ENCODE data around the gene PTPRN2.
"Not testable (repeated sequence)": the region's sequence is repeated elsewhere in the genome, so short reads cannot be mapped to it uniquely, and the experiment has no call there.

Gene PTPRN2

DNA sequence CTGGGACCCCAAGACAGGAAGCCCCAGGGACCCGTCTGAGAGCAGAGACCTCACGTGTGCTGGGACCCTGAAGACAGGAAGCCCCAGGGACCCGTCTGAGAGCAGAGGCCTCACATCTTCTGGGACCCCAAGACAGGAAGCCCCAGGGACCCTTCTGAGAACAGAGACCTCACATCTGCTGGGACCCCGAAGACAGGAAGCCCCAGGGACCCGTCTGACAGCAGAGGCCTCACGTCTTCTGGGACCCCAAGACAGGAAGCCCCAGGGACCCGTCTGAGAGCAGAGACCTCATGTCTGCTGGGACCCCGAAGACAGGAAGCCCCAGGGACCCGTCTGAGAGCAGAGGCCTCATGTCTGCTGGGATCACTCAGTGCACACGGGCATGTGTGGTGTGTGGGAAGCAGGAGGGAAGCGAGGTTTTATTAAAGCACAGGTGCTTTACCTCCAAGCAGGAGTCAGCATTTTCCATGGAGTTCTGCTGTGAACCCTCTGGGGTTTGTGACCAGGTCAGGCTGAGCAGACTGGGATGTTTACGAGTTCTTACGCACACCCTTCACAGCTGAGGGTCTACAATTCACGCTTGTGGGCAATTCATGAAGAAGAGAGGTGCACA is 660.2 kb downstream of the PTPRN2 start:
- no peak for DNase-seq

DNA sequence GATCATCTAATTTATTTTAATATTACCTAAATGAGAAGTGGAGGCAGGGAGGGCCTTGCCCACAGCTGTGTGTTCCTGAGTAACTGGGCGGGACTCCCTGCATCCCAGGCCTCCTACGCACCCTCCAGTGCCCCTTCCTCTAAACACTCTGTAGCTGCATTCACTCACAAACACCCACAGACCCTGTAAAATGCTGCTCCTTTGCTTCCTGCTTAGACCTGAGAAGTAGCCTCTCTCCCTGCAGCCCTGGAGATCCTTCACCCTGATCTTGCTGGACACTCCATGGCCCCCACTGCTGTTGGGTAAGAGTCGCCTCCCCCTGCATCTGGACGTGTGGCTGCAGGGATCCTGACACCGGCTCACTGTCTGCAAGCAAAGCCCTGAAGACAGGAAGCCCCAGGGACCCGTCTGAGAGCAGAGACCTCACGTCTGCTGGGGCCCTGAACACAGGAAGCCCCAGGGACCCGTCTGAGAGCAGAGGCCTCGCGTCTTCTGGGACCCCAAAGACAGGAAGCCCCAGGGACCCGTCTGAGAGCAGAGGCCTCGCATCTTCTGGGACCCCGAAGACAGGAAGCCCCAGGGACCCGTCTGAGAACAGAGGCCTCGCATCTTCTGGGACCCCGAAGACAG is 661.0 kb downstream of the PTPRN2 start:
- no peak for DNase-seq

DNA sequence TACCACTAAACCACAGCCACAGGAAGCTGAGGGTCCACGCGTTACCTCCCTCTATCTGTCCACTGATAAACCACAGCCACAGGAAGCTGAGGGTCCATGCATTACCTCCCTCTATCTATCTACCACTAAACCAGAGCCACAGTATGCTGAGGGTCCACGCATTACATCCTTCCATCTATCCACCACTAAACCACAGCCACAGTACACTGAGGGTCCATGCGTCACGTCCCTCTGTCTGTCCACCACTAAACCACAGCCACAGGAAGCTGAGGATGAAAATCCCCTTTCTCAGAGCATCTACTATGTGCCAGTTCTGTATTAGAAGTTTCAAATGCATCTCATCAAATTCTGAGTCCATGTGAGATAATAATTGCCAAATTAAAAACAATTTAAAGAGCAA is 661.5 kb downstream of the PTPRN2 start:
- no peak for DNase-seq

DNA sequence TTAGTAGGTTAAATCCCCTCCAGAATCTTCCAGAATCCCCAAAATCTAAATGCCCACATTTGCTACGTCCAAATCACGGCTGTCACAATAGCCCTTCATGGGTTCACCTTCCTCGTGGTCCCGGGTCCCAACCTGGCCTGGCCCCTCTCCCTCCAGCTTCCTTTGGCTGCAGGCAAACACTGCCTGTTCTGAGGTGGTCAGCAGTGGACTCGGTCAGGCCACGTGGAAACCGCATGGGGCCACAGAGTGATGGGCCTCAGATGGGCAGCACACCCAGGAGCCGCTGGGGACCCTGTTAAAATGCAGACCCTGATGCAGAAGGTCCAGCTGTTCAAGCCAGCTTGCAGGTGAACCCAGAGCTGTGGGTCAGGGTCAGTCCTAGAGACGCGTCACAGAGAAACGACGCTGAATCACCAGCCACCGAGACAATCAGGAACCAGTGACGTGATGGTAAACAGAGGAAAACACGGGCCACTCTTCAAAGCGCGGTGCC is 662.2 kb downstream of the PTPRN2 start:
- no peak for DNase-seq

DNA sequence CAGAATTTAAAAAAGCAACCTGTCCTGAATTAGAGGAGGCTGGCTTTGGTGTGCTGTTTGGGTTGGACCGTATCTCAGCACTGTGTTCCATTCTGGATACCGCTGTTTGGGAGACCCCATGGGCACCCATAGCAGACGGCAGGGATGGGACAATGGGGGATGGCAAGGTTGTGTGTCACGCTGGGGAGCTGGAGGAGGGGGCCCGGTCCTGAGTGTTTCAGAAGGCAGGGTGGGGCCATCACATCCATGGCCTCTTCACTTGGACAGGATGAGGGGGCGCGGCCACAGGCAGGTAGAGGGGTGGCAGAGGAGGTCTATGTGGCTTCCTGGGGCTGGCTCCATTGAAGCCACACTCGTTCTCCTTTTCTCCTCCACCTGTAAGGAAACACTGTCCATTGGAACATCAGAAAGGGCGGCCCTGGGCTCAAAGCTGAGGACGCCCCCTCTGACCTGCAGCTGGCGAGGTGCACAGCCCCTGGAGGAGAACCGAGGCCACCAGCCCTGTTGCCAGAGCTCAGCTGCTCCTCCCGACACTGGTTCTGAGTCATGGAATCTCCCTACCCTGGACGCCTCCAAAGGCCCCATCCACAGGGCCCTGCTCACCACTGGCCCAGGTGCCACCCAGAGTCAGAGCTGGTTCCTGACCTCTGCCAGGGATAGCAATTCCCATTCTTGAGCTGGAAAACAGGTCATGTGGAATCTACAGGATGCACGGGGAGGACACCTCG is 663.6 kb downstream of the PTPRN2 start:
- DNase-seq: no peak

DNA sequence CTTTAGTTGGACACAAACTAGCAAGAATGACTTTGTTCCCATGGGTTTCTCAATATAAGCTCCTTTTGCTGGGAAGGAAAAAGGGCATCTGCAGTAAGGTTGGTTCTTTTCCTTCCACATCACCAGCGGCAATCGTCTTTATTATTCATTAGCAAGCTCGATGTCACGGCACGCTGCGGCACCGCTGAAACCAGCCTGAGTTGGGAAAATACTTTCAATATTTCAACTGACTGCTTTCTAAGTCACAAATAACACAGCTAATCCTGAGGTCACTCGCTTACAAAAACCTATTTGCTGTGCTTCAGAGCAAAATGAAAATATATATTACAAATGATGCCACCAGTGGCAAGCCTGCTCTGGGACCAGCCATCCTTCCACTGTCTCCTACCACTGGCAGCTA is 665.0 kb downstream of the PTPRN2 start:
- DNase-seq: no peak

DNA sequence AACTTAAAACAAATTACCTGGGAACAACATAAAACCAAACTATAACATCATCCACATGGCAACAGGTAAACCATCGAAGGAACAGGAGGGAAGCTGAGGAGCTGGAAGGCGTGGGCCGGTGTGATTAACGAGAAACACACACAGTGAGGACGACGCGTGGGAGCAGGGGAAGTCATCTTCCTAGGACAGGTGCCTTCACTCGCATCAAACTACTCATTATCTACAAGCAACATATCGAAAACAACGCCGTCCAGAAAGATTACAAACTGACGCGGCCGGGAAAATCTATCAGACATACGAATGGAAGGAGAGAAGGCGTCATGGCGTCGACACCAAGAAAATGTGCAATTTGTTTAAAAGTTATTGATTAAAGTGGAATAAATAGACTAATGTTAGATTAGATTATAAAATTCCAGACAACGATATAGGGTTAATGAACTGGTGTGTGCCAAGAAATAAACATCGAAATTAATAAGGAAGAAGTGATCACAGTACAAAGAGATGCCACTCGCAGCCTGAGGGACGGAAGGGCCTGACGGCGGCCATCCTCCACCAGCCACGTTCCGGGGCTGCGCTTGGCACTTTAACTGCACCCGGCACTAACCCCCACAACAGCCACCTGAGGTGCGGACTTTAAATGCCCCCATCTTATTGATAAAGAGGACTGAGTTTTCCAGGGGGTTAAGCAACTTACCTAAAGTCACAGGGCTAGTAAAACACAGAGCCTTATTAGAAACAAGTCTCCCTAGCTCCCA is 669.1 kb downstream of the PTPRN2 start:
- DNase-seq: no peak

DNA sequence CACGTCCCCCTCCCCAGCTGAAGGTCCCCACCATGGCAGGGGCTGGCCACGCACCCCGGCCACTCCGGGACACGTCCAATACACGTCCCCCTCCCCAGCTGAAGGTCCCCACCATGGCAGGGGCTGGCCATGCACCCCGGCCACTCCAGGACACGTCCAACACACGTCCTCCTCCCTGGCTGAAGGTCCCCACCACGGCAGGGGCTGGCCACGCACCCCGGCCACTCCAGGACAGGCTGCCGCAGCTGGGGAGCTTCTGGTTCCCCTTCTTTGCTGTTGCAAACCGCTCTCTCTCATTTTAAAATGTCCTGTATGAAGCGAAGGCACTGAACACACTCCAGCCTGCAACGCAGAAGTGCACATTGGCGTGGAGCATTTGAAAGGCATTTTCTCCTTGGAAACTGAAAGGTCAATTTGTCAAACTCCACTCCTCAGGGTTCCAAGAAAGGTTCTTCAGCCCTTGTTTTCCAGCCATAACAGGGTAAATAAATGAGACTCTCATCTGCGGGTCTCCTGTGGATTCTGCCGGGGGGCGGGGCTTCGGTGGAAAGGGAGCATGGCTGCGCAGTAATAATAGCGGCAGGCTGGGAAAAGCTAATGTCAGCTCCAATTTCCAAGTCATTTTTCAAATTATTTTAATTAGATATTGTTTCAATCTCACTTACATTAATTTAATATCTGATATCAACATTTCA is 670.5 kb downstream of the PTPRN2 start:
- no peak for DNase-seq

DNA sequence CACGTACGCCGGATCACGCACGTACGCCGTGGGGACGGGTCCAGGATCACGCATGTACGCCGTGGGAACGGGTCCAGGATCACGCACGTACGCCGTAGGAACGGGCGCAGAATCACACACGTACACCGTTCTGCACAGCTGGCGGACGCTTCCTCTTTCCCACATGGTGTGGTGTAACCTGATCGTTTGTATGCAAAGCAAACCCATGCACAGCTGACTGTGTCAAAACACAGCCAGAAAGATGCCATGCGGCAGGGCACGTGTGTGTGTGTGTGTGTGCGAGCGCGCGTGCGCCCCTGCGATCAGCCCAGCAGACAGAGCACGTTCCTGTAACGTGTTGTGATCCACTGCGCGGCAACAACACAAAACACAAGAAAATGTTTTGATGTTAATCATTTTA is 677.2 kb downstream of the PTPRN2 start:
- no peak for DNase-seq

DNA sequence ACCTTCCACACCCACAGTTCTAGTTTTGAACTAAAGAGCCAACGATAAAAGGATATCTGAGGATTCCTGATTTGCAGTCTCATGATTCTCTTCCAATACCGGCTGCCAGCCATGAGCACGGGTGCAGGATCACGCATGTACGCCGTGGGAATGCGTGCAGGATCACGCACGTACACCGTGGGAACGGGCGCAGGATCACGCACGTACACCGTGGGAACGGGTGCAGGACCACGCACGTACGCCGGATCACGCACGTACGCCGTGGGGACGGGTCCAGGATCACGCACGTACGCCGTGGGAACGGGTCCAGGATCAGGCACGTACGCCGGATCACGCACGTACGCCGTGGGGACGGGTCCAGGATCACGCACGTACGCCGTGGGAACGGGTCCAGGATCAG is 677.6 kb downstream of the PTPRN2 start:
- DNase-seq: not testable (repeated sequence)

DNA sequence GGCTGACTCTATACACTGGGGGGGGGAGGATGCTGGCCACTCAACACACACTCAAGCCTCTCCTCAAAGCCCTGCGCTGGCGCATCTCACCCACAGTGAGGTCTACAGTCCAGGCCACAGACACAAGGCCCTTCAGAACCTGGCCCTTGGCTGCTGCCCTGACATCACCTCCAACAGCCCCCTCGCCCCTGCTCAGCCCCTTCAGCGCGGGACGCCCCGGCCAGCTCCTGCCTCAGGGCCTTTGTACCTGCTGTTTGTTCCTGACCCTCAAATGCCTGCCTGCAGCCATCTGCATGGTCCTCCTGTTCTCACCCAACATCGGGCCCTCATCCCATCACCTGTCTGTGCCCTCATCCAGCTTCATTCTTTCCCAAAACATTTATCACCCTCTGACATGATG is 678.3 kb downstream of the PTPRN2 start:
- DNase-seq: no peak

DNA sequence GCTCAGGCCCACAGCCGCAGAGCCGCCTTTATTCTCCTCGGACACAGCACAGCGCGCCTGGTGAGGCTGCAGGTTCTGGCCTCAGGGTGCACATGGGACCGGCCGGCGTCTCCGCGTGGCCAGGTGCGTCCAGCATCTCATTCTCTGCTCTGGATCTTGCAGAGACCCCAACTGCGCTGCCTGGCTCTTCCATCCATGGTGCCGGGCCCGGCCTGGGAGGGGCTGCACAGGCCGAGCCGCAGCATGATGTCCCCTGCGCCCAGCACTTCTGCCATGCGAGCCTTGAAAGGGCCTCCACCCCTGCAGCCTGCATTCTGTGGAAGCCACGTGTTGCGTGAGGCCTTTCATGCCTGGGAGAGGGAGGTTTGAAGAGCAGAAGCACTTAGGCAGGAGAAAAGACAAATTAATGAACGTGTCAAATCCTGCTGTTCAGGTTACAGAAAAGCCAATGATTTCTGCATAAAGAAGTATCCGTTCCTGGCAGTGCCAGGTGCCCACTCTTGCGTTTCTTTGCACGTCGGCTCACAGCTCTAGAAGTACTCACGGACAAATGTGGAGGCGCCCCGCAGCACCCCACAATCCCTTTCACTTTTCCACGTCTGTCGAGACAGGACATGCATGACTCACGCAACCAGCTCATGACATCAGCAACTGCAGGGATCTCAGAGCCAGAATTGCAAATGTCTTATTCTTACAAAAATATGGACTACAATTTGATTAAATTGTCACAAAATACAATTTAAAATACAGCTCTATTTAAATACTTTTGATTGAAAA is 679.4 kb downstream of the PTPRN2 start:
- no peak for DNase-seq

DNA sequence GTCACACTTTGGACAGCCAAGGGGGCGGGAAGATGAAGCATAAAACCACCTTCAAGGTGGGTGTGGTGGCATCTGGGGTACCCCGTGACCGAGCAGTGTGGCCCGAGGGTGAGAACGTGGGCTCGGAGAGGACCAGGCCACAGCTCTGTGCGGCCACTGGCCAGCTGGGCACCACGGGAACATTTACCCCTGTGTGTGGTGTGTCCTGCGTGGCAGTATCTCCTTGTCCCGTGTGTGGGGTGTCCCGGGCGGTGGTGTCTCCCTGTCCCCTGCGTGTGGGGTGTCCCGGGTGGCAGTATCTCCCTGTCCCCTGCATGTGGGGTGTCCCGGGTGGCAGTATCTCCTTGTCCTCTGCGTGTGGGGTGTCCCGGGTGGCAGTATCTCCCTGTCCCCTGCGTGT is 680.5 kb downstream of the PTPRN2 start:
- no peak for DNase-seq

DNA sequence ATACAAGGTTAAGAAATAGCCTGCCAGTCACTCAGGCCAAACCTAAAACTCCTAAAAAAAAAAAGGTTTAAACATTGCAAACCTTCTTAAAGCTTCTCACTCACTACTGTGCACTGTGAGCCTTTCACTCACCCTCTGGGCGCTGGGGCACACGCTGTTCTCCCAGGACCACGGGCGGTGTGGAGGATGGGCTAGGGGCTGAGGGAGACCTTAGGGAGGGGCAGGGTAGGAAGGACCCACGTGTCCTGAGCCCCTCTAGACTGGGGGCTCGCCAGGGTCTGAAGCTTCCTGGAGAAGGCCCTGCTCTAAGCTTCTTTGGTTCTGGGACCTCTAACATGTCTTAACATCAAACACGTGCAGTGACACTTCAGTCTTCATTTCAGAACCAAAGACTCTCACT is 681.0 kb downstream of the PTPRN2 start:
- no peak for DNase-seq

DNA sequence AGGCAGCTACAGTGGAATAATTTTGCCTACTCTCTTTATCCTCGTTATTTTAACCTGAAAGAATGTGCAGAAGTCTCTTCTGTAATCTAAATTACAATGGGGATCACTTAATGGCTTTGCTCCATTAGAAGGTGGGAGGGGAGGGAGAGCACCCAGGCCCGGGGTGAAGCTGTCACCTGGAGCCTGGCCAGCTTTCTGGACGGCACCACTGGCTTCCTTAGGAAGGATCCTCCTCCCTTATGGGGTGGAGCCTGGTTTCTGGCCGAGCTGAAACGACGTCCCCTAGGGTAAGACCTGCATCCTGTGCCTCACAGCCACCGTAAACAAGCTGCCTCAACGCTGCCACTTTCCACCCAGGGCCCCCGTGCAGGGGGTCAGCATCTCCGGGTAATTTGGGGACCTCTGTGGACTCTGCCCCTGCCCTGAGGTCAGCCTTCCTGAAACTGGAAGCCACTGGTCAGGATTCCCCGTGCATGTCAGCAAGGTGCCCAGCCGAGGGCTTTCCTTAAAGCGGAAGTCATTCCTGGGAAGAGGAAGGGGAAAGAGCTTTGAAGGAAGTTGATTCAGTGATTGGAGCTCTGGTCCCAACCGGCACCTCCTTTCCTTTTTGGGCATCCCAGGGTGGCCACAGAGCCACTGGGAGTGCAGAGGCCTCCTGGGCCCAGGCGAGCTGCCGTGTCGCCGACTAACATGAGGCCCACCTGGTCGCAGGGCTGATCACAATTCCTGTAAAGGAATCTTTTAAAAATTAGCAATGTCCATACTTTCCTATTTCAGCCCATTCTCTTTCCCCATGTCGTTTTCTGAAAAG is 681.8 kb downstream of the PTPRN2 start:
- DNase-seq: no peak

DNA sequence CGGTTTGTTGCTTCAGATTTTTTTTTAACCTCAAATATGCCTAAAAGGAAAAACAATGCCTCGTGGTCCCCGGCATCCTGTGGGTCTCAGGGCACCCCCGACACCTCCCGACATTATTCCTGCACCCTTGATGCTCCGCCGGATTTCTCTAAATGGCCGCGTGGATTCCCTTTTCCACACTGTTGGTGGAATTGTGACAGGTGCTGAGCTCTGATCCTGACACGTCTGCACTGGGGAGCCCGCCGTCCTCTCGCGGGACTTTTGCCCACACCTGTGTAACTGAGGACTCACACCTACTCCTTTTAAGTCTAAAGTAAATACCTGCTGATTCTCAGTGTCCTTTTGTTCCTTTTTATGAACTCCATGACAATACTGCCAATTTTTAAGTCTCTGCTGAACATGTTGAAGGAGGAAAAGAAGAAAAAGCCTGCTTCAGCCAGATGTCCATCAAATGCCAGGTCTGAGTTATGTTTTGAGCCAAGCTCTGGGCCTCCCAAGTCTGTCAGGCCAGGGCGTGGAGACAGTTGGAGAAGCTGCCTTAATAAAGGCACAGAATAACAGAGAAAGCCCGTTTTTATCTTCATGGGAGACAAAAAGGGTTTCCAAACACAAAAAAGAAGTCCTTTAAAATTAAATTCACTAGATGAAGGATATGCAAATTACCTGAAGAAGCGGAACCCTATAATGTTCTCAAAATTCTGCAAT is 682.6 kb downstream of the PTPRN2 start:
- no peak for DNase-seq

DNA sequence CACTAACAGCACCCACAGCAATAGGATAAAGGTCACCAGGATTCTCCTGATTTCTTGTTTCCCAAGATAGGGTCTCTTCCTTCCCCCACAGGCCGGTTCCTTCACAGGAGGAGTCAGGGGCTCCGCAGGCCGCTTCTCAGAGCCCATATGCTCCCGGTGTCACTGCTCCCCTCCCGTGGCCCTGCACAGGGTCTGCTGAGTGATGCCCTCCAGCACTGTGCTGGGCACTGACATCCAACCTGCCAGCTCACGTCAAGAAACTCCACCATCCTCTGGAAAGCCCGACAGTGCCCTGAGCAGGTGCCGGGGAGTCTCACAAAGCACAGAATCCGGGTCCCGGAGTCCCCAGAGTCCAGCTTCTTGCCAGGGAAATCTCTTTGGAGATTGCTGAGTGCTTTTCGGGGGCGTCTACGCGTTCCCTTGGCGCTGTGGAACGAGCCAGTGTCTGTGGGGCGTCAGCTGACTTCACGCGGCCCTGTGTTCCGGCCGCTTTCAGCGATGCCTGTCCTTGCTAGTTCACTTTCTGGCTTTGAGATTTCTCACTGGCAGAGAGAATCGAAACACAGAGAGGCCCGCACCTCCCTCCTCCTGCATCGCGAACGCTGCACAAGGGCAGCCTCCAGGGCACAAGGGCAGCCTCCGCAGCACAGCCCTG is 683.3 kb downstream of the PTPRN2 start:
- no peak for DNase-seq

DNA sequence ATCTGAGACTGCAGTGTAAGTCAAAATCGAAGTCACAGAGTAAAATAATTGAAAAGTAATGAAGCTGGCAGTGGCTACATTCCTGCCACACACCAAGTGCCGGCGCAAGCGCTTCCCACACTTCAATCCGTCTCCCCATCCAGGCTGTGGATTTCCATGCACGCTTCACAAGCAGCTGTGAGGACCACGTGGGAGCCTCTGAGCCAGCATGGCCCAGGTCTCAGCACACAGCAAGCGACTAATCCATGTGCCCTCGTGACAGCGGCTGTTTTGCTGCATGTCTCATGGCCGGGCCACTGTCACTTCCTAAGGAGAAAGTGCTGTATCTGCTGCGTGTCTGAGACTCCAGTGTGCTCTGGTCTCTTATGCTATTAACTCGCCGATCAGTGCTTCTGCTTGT is 683.9 kb downstream of the PTPRN2 start:
- no peak for DNase-seq

DNA sequence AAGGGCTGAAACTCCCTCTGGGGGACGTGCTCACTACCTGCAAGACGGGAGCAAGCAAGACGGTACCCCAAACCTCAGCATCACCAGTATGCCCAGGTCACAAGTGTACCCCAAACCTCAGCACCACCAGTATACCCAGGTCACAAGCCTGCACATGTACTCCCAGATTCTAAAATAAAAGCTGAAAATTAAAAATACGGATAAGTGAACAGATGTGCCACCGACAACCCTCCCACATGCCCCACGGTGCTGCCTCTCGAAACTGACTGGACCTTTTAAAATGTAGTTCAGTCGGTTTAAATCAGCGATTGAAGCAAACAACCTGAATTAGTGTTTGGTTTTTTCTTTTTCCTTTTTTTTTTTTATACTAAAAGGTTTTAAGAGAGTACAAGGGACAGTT is 684.3 kb downstream of the PTPRN2 start:
- no peak for DNase-seq
